CD4-positive, alpha-beta memory T cell (primary cell): ENCODE measurements around the gene MAGEB17. TPM values are rescaled to one million over a fixed set of nuclear protein-coding genes. Genes with fewer than 3 reads are reported as not detected.
A peak's percentile ranks its signal among the peaks of the same experiment; 100 is the strongest.

Source experiments
- CTCF ChIA-PET: fragments of 350-600 bp; sonication (Branson Sonifier 250); formaldehyde crosslinking; loops from one replicate; lab custom pipeline; 2021; ENCODE audit warnings: inconsistent platforms; ENCODE audit not compliant: partially characterized antibody; lab: Charles Lee
- POLR2A ChIA-PET: fragments of 350-600 bp; sonication (Branson Sonifier 250); formaldehyde crosslinking; loops from one replicate; lab custom pipeline; 2021; ENCODE audit not compliant: partially characterized antibody; lab: Charles Lee
- DNase-seq, 5 donors: peaks; one replicate each; pipeline versions ENCODE4 v3.0.0 to v3.0.0-alpha.2; 2020 to 2022; ENCODE audit warnings: mixed read lengths in 1 of 5
- H3K27ac ChIP-seq: one replicate; pipeline ENCODE4 v1.7.0; 2013; ENCODE audit warnings: low read depth, low read length
- H3K27me3 ChIP-seq: 2 replicates; pipeline ENCODE4 v1.7.0; 2013; ENCODE audit warnings: mild to moderate bottlenecking, low read length, moderate library complexity; ENCODE audit not compliant: insufficient read depth
- H3K36me3 ChIP-seq: 2 replicates; pipeline ENCODE4 v1.7.0; 2013; ENCODE audit warnings: mild to moderate bottlenecking, low read length, moderate library complexity; ENCODE audit not compliant: insufficient read depth
- H3K4me1 ChIP-seq: 2 replicates; pipeline ENCODE4 v1.7.0; 2013; ENCODE audit warnings: mild to moderate bottlenecking, low read length, moderate library complexity; ENCODE audit not compliant: insufficient read depth
- H3K4me3 ChIP-seq, 2 donors: one replicate each; pipeline ENCODE4 v1.7.0; 2013; ENCODE audit warnings: low read length in 2 of 2, mild to moderate bottlenecking in 1 of 2
- H3K9me3 ChIP-seq, 2 donors: one replicate each; pipeline ENCODE4 v1.7.0; 2013; ENCODE audit warnings: low read length in 2 of 2, control low read depth in 1 of 2; ENCODE audit not compliant: control insufficient read depth in 1 of 2
- H3K27ac Mint-ChIP-seq, 7 donors: one replicate each; pipeline ENCODE4 v1.8.0; 2020 to 2021; ENCODE audit warnings: mixed read lengths in 7 of 7, mild to moderate bottlenecking in 6 of 7, inconsistent platforms in 3 of 7, moderate library complexity in 3 of 7
- H3K27me3 Mint-ChIP-seq, 2 donors: one replicate each; pipeline ENCODE4 v1.8.0; 2020 to 2021; ENCODE audit warnings: mixed read lengths in 2 of 2
- H3K36me3 Mint-ChIP-seq, 2 donors: one replicate each; pipeline ENCODE4 v1.8.0; 2020 to 2021; ENCODE audit warnings: mixed read lengths in 2 of 2, inconsistent platforms in 1 of 2, mild to moderate bottlenecking in 1 of 2
- H3K4me1 Mint-ChIP-seq, 4 donors: one replicate each; pipeline ENCODE4 v1.8.0; 2020 to 2021; ENCODE audit warnings: mixed read lengths in 4 of 4, mild to moderate bottlenecking in 1 of 4
- H3K4me3 Mint-ChIP-seq, 8 donors: one replicate each; pipeline ENCODE4 v1.8.0; 2020 to 2021; ENCODE audit warnings: mixed read lengths in 8 of 8, mild to moderate bottlenecking in 7 of 8, moderate library complexity in 6 of 8, inconsistent platforms in 3 of 8
- H3K9me3 Mint-ChIP-seq, 8 donors: one replicate each; pipeline ENCODE4 v1.8.0; 2020 to 2021; ENCODE audit warnings: mixed read lengths in 8 of 8, mild to moderate bottlenecking in 5 of 8, inconsistent platforms in 3 of 8, moderate library complexity in 1 of 8
- intact Hi-C: fragments of 100-400 bp; cut with micrococcal nuclease; formaldehyde crosslinking; loops from one replicate; pipeline ENCODE4 v1.15.1; 2023
- polyA plus RNA-seq, 2 donors: library from polyadenylated mRNA; unstranded; fragments of 300-500 nt; fragmentation: Illumina TruSeq; gene quantifications; one replicate each; pipeline ENCODE4 v1.2.3, GENCODE V29; 2021
- total RNA-seq, 2 experiments: library from RNA; stranded (reverse); gene quantifications; one replicate each; pipeline ENCODE4 v1.2.3, GENCODE V29; 2021

The MAGEB17 gene
- total and polyA plus RNA-seq, 4 experiments from 2014 or later = not detected

- CTCF ChIA-PET = no interaction called here
- Mint-ChIP-seq H3K27me3 (peaks cover 2 to 4% of the 10 kb centered on the region in 2 donors), H3K4me3 (no peak overlapping the region)
These were observed 36.6 kb upstream of the MAGEB17 start for GRCh38 chrX:16130707-16131106.

DNA sequence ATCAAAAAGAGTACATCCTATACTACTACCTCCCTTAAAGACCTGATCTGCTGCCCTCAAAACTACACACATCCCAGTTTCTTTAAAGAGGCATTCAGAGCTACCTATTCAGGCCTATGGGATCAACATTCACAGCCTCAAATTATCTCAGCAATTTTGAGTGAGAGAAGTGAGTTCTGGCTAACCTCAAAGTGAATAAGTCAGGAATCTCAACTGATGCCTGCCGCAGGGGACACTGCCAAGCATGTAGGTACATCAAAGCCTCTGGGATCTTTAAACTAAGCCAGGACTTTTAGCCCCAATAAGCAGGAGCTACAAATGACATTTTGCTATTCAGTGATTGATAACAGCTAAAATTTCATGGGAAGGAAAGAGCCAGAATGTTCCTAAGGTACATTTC is 32.3 kb upstream of the MAGEB17 start:
- Histone ChIP-seq H3K4me3 (no peak overlapping the region), H3K9me3 (no peaks in the 10 kb centered on the region), H3K27me3 (no peaks in the 10 kb centered on the region), H3K36me3 (no peaks in the 10 kb centered on the region), H3K4me1 (no peaks in the 10 kb centered on the region), H3K27ac (no peak overlapping the region)
- H3K36me3 Mint-ChIP-seq = no peaks in the 10 kb centered on the region
- CTCF ChIA-PET = no interaction called here
- H3K9me3 Mint-ChIP-seq = no peaks in the 10 kb centered on the region
- intact Hi-C loops = no loop called here
- POLR2A ChIA-PET = no interaction called here
- no peak for DNase-seq
- H3K4me1 Mint-ChIP-seq = peaks cover 0 to 2% (median 0%) of the 10 kb centered on the region in 4 donors
- H3K27ac Mint-ChIP-seq = no peak overlapping the region
- H3K4me3 Mint-ChIP-seq = no peak overlapping the region
- peaks cover 2 to 3% of the 10 kb centered on the region in 2 donors for H3K27me3 Mint-ChIP-seq

More at GRCh38 chrX:16130707-16131106, 36.6 kb upstream of the MAGEB17 start:
- Mint-ChIP-seq H3K9me3 (no peaks in the 10 kb centered on the region), H3K27ac (peak overlapping the region in 1 of 7 donors; percentile 47), H3K4me1 (no peaks in the 10 kb centered on the region), H3K36me3 (no peaks in the 10 kb centered on the region)
- intact Hi-C loops = no loop called here
- Histone ChIP-seq H3K4me3 (no peak overlapping the region), H3K27me3 (no peaks in the 10 kb centered on the region), H3K36me3 (no peaks in the 10 kb centered on the region), H3K9me3 (no peaks in the 10 kb centered on the region), H3K4me1 (no peaks in the 10 kb centered on the region), H3K27ac (no peak overlapping the region)
- POLR2A ChIA-PET = no interaction called here
- no peak for DNase-seq

GRCh38 chrX:16136080-16136479 is 31.2 kb upstream of the MAGEB17 start:
- Histone ChIP-seq H3K4me3 (no peak overlapping the region), H3K27me3 (no peaks in the 10 kb centered on the region), H3K36me3 (no peaks in the 10 kb centered on the region), H3K27ac (no peak overlapping the region), H3K9me3 (no peaks in the 10 kb centered on the region), H3K4me1 (no peaks in the 10 kb centered on the region)
- DNase-seq = no peak
- Mint-ChIP-seq H3K4me3 (no peak overlapping the region), H3K36me3 (no peaks in the 10 kb centered on the region), H3K27ac (no peak overlapping the region), H3K4me1 (peaks cover 0 to 2% (median 0%) of the 10 kb centered on the region in 4 donors), H3K9me3 (no peaks in the 10 kb centered on the region), H3K27me3 (peaks cover 2 to 3% of the 10 kb centered on the region in 2 donors)
- intact Hi-C loops = no loop called here
- POLR2A ChIA-PET = no interaction called here
- CTCF ChIA-PET = no interaction called here

- H3K9me3 Mint-ChIP-seq = no peaks in the 10 kb centered on the region
- no peak overlapping the region for H3K4me3 Mint-ChIP-seq
- CTCF ChIA-PET = interaction anchor here (1.0 kb wide), 1 partner anchor 14 kb away, joined by 3 read pairs; the partner anchor contains the start of gene GRPR
- H3K27ac Mint-ChIP-seq = no peak overlapping the region
- H3K4me1 Mint-ChIP-seq = peaks cover 0 to 2% (median 0%) of the 10 kb centered on the region in 4 donors
- peaks cover 2 to 3% of the 10 kb centered on the region in 2 donors for H3K27me3 Mint-ChIP-seq
- intact Hi-C loops = no loop called here
- no peak overlapping the region for H3K4me3 ChIP-seq
- POLR2A ChIA-PET = no interaction called here
- no peaks in the 10 kb centered on the region for H3K9me3 ChIP-seq
- H3K27ac ChIP-seq = no peak overlapping the region
- no peaks in the 10 kb centered on the region for H3K4me1 ChIP-seq
- H3K27me3 ChIP-seq = no peaks in the 10 kb centered on the region
- no peaks in the 10 kb centered on the region for H3K36me3 ChIP-seq
- DNase-seq = no peak
- no peaks in the 10 kb centered on the region for H3K36me3 Mint-ChIP-seq
These were observed 29.7 kb upstream of the MAGEB17 start for GRCh38 chrX:16137416-16138107.

GRCh38 chrX:16138108-16138427 is 29.2 kb upstream of the MAGEB17 start:
- H3K9me3 ChIP-seq = no peaks in the 10 kb centered on the region
- CTCF ChIA-PET = interaction anchor here (1.0 kb wide), 1 partner anchor 15 kb away, joined by 3 read pairs; the partner anchor contains the start of gene GRPR
- H3K36me3 ChIP-seq = no peaks in the 10 kb centered on the region
- intact Hi-C loops = no loop called here
- no peak overlapping the region for H3K4me3 Mint-ChIP-seq
- no peaks in the 10 kb centered on the region for H3K27me3 ChIP-seq
- peaks cover 2 to 3% of the 10 kb centered on the region in 2 donors for H3K27me3 Mint-ChIP-seq
- no peaks in the 10 kb centered on the region for H3K4me1 ChIP-seq
- POLR2A ChIA-PET = no interaction called here
- no peak overlapping the region for H3K4me3 ChIP-seq
- H3K9me3 Mint-ChIP-seq = no peaks in the 10 kb centered on the region
- H3K4me1 Mint-ChIP-seq = peaks cover 0 to 2% (median 0%) of the 10 kb centered on the region in 4 donors
- no peak overlapping the region for H3K27ac ChIP-seq
- H3K36me3 Mint-ChIP-seq = no peaks in the 10 kb centered on the region
- peak in 1 of 5 donors; percentile 1 for DNase-seq
- no peak overlapping the region for H3K27ac Mint-ChIP-seq

DNA sequence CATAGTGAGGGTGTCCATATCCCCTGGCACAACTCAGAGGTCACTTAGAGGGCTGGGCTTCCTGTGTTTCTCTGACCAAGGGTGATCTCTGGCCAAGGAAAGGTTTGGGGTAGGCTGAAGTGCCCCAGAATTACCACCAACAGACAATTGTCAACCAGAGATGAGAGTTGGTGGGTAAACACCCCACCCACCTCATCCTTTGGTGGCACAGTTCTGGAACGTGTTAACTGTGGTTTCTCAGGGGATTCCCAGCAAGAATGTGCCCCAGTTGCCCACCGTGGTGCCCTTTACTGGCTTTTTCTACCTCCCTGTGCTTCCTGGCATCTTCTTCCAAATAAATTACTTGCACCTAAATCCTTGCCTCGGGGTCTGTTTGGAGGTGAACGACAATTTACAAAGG is 26.8 kb upstream of the MAGEB17 start:
- no peak overlapping the region for H3K4me3 Mint-ChIP-seq
- peaks cover 7 to 8% of the 10 kb centered on the region in 2 donors for H3K27me3 Mint-ChIP-seq
- POLR2A ChIA-PET = no interaction called here
- Histone ChIP-seq H3K27me3 (no peaks in the 10 kb centered on the region), H3K4me3 (no peak overlapping the region), H3K4me1 (no peaks in the 10 kb centered on the region), H3K36me3 (no peaks in the 10 kb centered on the region), H3K9me3 (no peaks in the 10 kb centered on the region), H3K27ac (no peak overlapping the region)
- CTCF ChIA-PET = no interaction called here
- no peaks in the 10 kb centered on the region for H3K36me3 Mint-ChIP-seq
- H3K27ac Mint-ChIP-seq = no peak overlapping the region
- intact Hi-C loops = no loop called here
- DNase-seq = no peak
- H3K9me3 Mint-ChIP-seq = peaks cover 0 to 3% (median 0%) of the 10 kb centered on the region in 8 donors
- peaks cover 0 to 2% (median 0%) of the 10 kb centered on the region in 4 donors for H3K4me1 Mint-ChIP-seq

GRCh38 chrX:16140983-16141382 is 26.3 kb upstream of the MAGEB17 start:
- no peaks in the 10 kb centered on the region for H3K4me1 ChIP-seq
- POLR2A ChIA-PET = no interaction called here
- no peak for DNase-seq
- intact Hi-C loops = no loop called here
- Mint-ChIP-seq H3K9me3 (peaks cover 0 to 3% (median 0%) of the 10 kb centered on the region in 8 donors), H3K27me3 (peaks cover 10 to 11% of the 10 kb centered on the region in 2 donors), H3K27ac (no peak overlapping the region), H3K4me1 (peaks cover 0 to 2% (median 0%) of the 10 kb centered on the region in 4 donors), H3K36me3 (no peaks in the 10 kb centered on the region), H3K4me3 (no peak overlapping the region)
- H3K27me3 ChIP-seq = no peaks in the 10 kb centered on the region
- H3K36me3 ChIP-seq = no peaks in the 10 kb centered on the region
- no peaks in the 10 kb centered on the region for H3K9me3 ChIP-seq
- H3K4me3 ChIP-seq = no peak overlapping the region
- H3K27ac ChIP-seq = no peak overlapping the region
- CTCF ChIA-PET = no interaction called here
